HG02981 (cell line): ENCODE data around the gene NPAS2.

Experiments
- ATAC-seq: cut with Tn5 transposase; IDR thresholded peaks from one replicate; pipeline ENCODE4 v1.9.1; 2021; ENCODE audit warnings: mild to moderate bottlenecking, moderate library complexity; ENCODE audit not compliant: unreplicated experiment

Gene NPAS2

DNA sequence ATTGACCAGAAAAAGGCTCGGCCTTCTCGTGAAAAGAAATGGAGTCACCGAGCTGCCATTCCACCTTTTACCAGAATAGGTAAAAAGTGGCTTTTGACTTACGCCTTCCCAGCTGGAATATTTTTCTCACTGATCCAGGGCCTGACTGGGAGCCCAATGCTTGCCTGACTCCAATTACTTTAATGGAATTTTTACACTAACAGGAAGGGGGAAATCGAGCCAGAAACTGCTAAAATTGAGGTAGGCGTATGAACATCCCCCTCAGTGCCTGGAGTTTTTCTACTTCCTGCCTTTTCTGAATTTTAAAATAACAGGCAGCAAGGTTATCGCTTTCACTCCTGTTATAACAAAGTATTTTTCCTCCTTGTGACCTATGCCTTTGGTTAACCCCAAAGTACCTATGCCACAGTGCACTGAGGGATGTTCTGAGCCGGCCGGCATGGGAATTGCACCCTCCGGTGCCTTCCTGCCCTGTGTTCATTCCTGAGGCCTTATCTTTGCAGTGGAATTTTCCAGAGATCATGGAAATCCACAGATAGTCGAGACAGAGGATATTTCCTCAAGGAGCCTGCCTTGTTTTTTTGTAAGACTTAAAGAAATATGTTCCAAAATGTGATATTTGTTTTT lies 163.9 kb downstream of the NPAS2 start:
- no peak for ATAC-seq

DNA sequence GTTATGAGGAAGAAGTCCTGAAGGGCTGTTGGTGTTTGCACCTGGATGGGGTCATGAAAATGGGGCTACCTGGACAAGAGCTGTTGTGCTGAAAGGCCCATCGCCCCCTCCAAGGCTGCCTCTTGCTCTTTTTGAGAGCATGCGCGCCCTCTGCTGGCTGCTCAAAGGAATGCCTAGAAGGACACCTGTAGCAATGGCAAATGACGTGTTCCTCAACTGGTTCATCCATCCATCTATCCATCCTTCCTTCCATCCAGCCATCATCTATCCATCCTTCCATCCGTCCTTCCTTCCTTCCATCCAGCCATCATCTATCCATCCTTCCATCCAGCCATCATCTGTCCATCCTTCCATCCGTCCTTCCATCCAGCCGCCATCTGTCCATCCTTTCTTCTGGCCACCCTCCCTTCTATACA lies 165.0 kb downstream of the NPAS2 start:
- ATAC-seq = peak; percentile 71

DNA sequence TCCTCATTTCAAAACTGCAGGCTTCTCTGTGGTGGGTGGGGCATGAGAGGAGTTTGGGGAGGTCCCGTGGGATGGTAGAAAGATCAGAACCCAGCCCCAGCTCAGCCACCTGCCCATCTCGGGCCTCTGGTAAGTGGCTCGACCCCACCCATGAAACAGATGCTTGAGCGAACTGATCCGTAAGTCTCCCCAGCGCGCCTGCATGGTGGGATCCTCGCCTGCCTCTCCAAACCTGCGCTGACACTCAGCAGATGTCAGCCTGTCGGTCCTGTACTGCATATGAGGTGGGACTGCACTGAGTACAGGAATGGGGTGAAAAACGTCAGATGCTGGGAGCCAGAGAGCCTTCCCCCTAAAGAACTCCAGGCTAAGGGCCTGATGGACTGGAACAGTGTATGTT lies 166.2 kb downstream of the NPAS2 start:
- no peak for ATAC-seq

DNA sequence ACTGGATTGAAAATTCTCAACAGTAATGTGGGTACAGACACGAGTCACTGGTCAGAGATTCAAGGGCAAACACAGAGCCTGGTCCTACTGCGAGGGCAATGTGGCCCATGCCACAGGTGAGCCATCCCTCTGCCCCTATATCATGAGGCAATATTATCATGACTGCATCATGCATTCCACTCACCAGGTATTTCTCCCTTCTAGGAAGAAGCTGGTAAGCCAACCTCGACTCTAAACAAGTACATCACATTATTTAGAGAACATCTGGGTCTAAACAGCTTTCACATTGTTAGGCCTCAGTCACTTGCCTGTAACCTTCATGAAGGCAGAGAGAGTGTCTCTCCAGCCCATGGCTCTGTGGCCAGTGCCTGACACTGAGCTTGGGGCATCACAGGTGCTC lies 167.6 kb downstream of the NPAS2 start:
- no peak for ATAC-seq

DNA sequence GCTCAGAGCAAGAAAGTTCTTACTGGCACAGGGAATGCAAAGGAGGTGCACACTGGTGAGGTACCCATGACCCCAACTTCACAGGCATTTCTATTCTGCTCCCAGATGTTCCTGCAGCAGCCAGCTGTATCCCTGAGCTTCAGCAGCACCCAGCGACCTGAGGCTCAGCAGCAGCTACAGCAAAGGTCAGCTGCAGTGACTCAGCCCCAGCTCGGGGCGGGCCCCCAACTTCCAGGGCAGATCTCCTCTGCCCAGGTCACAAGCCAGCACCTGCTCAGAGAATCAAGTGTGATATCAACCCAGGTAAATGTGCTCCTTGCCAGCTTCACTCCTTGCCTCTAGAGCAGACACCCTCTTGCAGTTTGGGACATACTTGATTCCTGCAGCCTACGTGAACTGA lies 168.0 kb downstream of the NPAS2 start:
- no peak for ATAC-seq

DNA sequence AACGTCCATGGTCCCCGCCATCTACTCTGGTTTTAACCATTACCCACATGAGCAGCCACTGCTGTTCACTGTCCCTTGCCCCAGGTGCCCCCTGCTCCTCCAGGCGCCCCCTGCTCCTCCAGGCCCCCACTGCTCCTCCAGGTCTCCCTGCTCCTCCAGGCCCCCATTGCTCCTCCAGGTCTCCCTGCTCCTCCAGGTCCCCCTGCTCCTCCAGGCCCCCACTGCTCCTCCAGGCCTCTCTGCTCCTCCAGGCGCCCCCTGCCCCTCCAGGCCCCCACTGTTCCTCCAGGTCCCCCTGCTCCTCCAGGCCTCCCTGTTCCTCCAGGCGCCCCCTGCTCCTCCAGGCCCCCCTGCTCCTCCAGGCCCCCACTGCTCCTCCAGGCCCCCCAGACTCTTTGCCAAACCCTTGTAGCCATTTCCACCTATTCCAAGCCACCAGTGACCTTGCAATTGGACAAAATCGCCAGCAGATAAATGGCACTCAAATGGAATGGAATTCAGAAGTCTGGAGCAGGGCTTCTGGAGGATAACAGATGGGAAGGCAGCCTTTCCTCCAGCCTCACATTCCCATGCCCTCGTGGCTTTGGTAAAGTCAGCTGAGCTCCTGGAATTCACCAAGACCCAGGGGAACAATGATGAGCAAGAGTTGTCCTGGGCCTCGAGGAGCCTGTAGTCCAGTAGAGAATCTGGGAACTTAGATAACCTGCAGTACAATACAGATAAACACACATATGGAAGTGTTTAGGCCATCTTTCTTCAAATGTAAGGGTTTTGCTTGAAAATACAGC lies 168.9 kb downstream of the NPAS2 start:
- no peak for ATAC-seq

DNA sequence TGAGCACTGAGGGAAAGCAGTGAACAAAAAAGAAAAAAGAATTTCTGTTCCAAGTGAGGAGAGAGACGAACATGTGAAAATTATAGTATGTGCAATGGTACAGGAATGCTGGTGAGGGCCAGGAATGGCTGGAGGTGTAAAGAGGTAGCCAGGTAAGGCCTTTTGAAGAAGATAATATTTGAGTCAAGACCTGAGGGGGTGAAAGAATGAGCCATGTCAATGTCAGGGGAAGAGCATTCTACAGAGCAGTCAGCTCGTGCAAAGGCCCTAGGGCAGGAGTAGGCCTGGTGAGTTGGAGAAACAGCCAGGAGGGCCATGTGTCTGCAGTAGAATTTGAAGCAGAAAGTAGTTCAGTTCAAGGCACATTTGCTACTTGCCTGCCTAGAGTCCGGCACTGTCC lies 169.7 kb downstream of the NPAS2 start:
- no peak for ATAC-seq

DNA sequence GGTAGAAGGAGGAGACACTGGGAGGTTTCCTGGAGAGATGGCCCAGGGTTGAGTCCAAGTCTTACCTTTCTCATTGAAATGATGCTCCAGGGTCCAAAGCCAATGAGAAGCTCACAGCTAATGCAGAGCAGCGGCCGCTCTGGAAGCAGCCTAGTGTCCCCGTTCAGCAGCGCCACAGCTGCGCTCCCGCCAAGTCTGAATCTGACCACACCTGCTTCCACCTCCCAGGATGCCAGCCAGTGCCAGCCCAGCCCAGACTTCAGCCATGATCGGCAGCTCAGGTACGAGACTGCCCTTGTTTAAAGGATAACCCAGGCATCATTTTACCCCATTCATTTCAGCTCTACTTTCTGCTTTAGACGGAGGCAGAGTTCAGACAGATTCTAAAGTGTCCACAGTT lies 170.2 kb downstream of the NPAS2 start:
- ATAC-seq = no peak

DNA sequence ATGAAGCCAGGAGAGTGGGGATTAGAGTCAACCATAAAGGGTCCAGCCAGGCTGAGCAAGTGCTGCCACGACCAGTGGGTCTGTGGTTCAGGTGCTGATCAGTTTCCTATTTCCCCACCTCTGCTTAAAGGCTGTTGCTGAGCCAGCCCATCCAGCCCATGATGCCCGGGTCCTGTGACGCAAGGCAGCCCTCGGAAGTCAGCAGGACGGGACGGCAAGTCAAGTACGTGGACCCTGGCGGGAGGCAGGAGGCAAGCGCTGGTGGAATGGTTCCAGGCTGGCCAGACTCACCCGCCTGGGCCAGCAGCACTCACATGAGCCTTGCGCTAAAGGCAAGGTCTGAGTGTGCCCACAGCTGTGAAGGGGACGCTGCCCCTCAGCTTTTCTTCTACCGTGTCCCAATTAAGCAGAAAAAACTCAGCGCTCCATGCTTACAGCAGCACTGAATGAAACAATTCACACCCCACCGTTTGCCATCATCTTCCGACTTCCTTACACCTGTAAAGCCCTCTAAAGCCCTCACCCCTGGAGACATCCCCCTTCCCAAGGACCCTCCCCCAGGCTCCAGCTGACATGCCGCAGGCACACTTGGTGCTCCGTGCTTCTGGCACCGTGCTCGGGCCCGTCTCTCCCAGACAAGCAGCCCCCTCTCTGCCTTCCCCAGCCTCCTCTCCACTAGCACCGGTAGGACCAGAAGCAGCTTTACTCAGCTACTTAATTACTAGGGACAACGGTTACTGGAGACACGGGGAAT lies 170.9 kb downstream of the NPAS2 start:
- no peak for ATAC-seq

DNA sequence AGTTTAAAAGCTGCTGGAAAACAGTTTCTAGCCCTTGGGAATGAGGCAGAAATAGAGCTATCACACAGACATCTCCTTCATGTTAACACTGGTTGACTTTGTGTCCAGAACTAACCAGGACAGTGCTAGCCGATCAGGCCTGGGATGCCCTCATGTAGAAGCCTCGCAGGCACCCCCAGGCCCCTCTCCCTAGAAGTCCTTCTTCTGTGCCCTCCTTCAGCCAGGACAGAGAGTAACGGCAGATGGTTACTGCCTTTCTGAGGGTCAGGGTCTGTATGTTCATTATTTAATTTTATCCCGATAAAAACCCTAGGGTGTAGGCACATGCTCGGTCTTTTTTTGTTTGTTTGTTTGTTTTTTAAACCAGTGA lies 171.4 kb downstream of the NPAS2 start:
- no peak for ATAC-seq

DNA sequence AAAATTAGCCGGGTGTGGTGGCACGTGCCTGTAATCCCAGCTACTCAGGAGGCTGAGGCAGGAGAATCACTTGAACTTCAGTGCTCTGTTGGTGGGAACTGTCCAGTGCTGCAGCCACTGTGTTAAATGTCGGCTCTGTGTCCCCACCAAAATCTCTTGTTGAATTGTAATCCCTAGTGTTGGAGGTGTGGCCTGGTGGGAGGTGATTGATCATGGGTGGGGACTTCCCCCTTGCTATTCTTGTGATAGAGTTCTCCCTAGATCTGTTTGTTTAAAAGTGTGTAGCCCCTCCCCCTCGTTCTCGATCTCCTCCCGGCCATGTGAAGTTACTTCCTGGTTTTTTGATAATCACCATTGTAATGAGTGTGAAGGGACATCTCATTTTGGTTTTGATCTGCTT lies 172.3 kb downstream of the NPAS2 start:
- no peak for ATAC-seq

DNA sequence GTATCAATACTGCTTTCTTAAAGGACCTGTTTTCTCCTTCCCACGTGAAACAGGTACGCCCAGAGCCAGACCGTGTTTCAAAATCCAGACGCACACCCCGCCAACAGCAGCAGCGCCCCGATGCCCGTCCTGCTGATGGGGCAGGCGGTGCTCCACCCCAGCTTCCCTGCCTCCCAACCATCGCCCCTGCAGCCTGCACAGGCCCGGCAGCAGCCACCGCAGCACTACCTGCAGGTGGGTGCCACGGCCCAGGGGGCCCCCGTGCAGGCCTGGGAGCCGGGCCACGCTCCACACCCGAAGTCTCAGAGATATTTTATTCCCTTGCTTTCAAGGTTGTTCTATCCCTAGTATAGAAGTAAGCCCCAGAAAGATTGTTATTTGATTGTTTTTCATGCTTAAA lies 173.4 kb downstream of the NPAS2 start:
- no peak for ATAC-seq

DNA sequence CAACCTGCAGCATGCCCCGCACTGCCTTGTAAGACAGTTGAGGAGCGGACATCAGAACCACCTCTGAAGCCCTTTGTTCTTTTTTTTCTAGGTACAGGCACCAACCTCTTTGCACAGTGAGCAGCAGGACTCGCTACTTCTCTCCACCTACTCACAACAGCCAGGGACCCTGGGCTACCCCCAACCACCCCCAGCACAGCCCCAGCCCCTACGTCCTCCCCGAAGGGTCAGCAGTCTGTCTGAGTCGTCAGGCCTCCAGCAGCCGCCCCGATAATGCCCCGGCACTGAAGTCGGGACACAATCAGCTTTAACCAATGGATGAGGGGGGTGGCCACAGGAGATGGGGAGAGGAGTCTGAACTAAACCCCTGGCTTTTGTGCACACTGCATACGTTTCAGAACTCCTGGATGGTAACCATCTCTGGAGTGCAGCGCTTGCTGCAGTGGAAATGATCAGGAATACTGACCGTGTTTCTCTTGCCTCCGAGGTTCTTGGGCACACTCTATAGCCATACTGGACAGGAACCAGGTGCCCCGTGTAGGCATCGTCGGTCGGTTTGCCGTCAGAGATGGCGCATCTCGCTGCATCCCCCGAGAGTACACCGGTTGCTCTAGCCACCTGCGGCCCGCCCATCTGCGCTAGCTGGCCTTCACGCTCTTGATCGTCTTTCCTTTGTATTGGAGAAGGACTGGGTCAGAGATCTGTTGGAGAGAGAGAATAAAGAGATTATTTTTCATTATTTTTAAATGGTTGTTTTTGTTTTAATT lies 175.6 kb downstream of the NPAS2 start:
- ATAC-seq = no peak

DNA sequence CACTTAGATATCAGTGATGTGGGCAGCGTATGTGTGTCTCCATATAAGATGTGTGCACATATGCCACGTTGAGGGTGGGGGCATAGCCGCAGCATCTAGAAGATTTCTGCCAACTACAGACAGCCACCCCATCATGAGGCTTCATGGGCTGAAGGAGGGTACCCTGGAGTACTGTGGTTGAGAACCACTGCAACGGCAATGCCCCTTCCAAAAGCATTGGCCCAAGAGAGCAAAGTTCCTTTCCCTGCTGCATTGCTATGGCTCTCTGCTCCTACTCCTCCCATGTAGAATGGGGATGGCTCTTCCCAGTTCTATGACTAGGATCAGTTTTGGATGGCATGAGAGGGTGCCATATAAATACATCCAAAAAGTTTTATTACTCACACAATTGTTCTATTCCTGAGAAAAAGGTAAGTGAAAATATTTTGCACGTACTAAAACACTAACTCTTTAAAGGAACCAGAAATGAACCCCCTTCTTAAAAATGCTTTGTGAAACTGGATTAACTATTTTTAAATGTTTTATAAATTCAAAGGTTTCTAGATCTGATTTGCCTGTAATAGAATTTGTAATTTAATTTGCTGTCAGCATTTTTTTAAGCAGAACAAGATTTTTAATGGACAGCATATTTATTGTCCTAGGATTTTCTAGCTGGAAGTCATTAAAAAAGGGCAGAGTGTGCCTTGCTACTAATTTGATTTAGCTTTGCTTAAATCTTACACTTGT lies 177.7 kb downstream of the NPAS2 start:
- ATAC-seq = no peak

DNA sequence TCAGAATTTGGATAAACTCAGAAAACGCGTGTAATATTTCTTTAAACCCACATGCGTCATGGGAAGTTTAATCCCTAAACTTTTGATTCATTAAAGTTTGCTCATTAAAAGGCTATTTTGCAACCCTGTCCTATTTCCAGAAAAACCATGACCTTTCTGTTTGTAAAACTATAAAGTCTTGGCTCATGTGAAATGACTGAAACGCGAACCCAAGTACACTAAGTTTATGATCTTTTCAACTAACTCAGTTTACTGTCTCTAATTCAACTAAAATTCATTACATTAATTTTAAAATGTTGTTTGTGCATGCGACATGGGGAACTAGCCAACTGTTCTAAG lies 178.3 kb downstream of the NPAS2 start:
- ATAC-seq = no peak

DNA sequence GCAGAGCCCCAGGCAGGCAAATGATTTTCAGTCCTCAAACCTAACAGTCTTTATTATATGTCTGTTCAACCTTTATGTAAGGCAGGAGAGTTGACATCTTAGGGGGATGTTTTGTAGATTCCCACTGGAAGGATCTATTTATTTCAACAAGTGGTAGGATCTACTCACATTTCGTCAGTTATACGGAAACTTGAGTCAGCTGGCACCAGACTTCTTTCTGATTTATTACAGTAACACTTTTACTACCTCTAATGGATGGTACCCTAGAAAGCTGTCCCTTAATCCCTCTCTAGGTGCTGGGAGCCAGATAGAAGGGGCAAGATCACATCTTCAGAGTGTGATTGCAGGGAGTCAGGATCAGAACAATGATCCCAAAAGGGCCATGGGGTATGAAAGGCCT lies 180.1 kb downstream of the NPAS2 start:
- no peak for ATAC-seq

DNA sequence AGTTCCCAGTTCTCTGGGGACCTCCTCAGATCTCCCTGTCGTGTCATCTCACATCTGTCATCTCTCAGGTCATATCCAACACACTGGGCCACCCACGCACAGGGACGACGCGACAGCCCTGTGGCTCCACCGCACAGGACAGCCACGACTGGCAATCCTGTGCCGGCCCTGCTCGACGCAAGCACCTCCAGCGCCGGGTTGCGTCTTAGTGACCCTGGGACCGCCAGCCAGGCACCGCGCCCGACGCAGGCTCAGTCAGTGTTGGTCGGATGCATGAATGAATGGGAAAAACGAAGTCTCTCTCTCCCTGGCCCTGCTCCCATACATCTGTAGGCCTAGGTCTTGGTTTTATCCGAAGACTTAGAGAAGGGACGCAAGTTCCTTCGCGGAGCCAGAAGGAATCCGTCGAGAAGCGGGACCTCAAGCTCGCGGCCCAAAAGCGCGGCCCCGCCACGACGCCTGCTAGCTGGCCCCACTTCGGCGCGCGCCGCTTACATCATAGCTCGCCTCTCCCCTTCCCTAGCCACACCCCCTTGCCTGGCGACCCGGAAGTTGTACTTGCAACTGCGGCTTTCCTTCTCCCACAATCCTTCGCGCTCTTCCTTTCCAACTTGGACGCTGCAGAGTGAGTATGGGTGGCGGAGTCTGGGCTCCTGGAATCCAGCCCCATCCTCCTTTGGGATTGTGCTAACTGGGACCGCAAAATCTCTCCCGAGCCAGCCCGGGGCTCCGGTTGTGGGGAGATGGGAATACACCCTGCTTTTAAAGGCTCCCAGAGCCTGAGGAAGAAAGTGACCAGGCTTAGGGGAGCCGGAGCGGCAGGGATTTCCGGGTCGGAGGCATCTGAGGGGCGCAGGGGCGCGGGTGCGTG lies 182.0 kb downstream of the NPAS2 start, which contains the start of gene RPL31:
Gene RPL31 (plus strand): TSS at position 599 of the 871 bp plus-strand sequence. CDS start 413 bp downstream, outside the sequence.
- peak; percentile 98 for ATAC-seq

DNA sequence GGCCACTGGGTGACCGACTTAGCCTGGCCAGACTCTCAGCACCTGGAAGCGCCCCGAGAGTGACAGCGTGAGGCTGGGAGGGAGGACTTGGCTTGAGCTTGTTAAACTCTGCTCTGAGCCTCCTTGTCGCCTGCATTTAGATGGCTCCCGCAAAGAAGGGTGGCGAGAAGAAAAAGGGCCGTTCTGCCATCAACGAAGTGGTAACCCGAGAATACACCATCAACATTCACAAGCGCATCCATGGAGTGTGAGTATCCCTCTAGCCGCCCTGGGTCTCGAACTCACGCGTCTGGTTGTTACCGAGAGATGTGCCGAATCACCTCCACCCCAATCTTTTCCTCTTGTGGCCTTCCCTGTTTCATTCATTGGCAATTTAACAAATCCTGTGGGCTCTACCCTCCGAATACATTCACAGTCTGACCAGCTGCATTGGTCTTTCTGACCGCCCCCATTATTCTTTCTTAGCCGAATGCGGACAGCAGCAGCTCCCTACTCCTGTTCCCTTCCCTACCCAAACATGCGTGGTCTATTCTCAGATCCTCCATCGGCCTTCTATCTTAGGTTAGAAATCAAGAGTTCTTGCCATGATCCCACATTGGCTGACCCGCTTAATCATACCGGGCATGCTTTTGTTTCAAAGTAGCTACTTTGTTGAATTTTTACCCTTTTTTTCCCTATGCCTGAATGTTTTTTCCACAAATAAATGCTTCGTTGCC lies 182.8 kb downstream of the NPAS2 start:
- ATAC-seq = no peak

DNA sequence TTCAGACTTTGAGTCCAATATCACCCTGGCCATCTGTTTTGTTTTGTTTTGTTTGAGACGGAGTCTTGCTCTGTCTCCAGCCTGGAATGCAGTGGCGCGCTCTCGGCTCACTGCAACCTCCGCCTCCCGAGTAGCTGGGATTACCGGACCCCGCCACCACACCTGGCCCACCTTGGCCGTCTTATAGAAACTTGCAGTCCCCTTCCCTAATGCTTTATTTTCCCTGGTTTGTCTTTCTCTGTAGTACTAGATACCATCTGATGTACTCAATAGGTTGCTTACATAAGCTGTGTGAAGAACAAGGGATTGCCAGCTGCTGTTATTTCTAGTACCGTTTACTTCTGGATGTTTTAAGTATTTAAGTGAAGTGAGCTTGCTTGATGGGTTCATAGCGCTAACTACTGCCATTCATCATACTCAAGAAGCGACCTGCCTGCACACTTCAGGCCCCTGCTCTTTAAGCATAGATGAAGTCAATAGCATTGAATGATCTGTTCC lies 183.4 kb downstream of the NPAS2 start:
- ATAC-seq = no peak
